22Rv1 (cell line): ENCODE results near the gene PHF24.

Experiments used
- H3K27ac ChIP-seq: fragments of 450-650 bp; 2 replicates; pipeline ENCODE4 v1.5.1; 2017
- CTCF ChIP-seq: fragments of 450-650 bp; IDR thresholded peaks from 2 replicates; pipeline ENCODE4 v1.5.1; 2017; ENCODE audit warnings: mild to moderate bottlenecking
- ZFX ChIP-seq: fragments of 450-650 bp; IDR thresholded peaks from 2 replicates; pipeline ENCODE4 v1.6.1; 2017; ENCODE audit warnings: antibody characterized with exemption, borderline replicate concordance

Gene PHF24

GRCh38 chr9:34971146-34971811 is 13.2 kb downstream of the PHF24 start:
- TF ChIP-seq CTCF (no peak), ZFX (no peak)

GRCh38 chr9:34974664-34975063 is 16.6 kb downstream of the PHF24 start:
- TF ChIP-seq CTCF = no peak
- TF ChIP-seq ZFX = no peak
- no peak overlapping the region for H3K27ac ChIP-seq

More at GRCh38 chr9:34971146-34971811, 13.2 kb downstream of the PHF24 start:
- no peak overlapping the region for H3K27ac ChIP-seq

GRCh38 chr9:34976441-34976840 is 18.4 kb downstream of the PHF24 start:
- TF ChIP-seq CTCF (no peak), ZFX (no peak)
- no peak overlapping the region for H3K27ac ChIP-seq

GRCh38 chr9:34976992-34977391 is 18.9 kb downstream of the PHF24 start:
- TF ChIP-seq CTCF = no peak
- TF ChIP-seq ZFX = no peak
- H3K27ac ChIP-seq = no peak overlapping the region

- H3K27ac ChIP-seq = no peak overlapping the region
- TF ChIP-seq ZFX (no peak), CTCF (no peak)
Measured at GRCh38 chr9:34980181-34980761, 22.2 kb downstream of the PHF24 start.

- TF ChIP-seq CTCF = no peak
- no peak for TF ChIP-seq ZFX
- H3K27ac ChIP-seq = no peak overlapping the region
Measured at GRCh38 chr9:34982361-34982760, 24.3 kb downstream of the PHF24 start.

- H3K27ac ChIP-seq = no peak overlapping the region
- TF ChIP-seq ZFX = no peak
Measured at GRCh38 chr9:34983209-34983608, 25.1 kb downstream of the PHF24 start.

GRCh38 chr9:34984049-34984448 is 26.0 kb downstream of the PHF24 start:
- TF ChIP-seq CTCF = no peak
- TF ChIP-seq ZFX = no peak

More at GRCh38 chr9:34984049-34984448, 26.0 kb downstream of the PHF24 start:
- no peak overlapping the region for H3K27ac ChIP-seq
